ENCODE data around the gene ACAP2.
"Not testable (repeated sequence)": the region's sequence is repeated elsewhere in the genome, so short reads cannot be mapped to it uniquely, and the experiment has no call there.

The ACAP2 gene

GRCh38 chr3:195466251-195466650 is 23.4 kb upstream of the ACAP2 start:
- Histone ChIP-seq H3K4me3 (ENCODE audit: low read depth in 1 of 2, low read length in 1 of 2) (no peak overlapping the region), H3K4me1 (ENCODE audit: control insufficient read depth in 1 of 2, insufficient read depth in 1 of 2, low read depth in 1 of 2, low read length in 1 of 2) (no peaks in the 10 kb centered on the region), H3K9me3 (no peaks in the 10 kb centered on the region), H3K36me3 (no peaks in the 10 kb centered on the region), H3K27ac (no peak overlapping the region), H3K27me3 (no peaks in the 10 kb centered on the region)
- no peak for TF ChIP-seq CTCF (IDR thresholded peaks at IDR 0.05)

- not testable (repeated sequence) for H3K27me3 ChIP-seq; H3K4me3 ChIP-seq (ENCODE audit: low read depth in 1 of 2, low read length in 1 of 2); H3K36me3 ChIP-seq; H3K27ac ChIP-seq; H3K9me3 ChIP-seq
- H3K4me1 ChIP-seq (ENCODE audit: control insufficient read depth in 1 of 2, insufficient read depth in 1 of 2, low read depth in 1 of 2, low read length in 1 of 2) = peaks cover 10 to 12% of the 10 kb centered on the region in 2 experiments
These were observed 20.1 kb upstream of the ACAP2 start for GRCh38 chr3:195462922-195463321.

GRCh38 chr3:195462308-195462610 is 19.4 kb upstream of the ACAP2 start:
- H3K27me3 ChIP-seq = no peaks in the 10 kb centered on the region
- TF ChIP-seq CTCF (IDR thresholded peaks at IDR 0.05) = no peak

GRCh38 chr3:195461594-195462307 is 18.9 kb upstream of the ACAP2 start:
- no peak for TF ChIP-seq CTCF (IDR thresholded peaks at IDR 0.05)
- Histone ChIP-seq H3K9me3 (no peaks in the 10 kb centered on the region), H3K4me1 (ENCODE audit: control insufficient read depth in 1 of 2, insufficient read depth in 1 of 2, low read depth in 1 of 2, low read length in 1 of 2) (peaks cover 12 to 13% of the 10 kb centered on the region in 2 experiments), H3K27ac (no peak overlapping the region), H3K36me3 (no peaks in the 10 kb centered on the region), H3K4me3 (ENCODE audit: low read depth in 1 of 2, low read length in 1 of 2) (no peak overlapping the region), H3K27me3 (no peaks in the 10 kb centered on the region)

More at GRCh38 chr3:195462308-195462610, 19.4 kb upstream of the ACAP2 start:
- no peaks in the 10 kb centered on the region for H3K36me3 ChIP-seq
- no peak overlapping the region for H3K4me3 ChIP-seq (ENCODE audit: low read depth in 1 of 2, low read length in 1 of 2)
- H3K4me1 ChIP-seq (ENCODE audit: control insufficient read depth in 1 of 2, insufficient read depth in 1 of 2, low read depth in 1 of 2, low read length in 1 of 2) = peaks cover 12 to 13% of the 10 kb centered on the region in 2 experiments
- H3K9me3 ChIP-seq = no peaks in the 10 kb centered on the region
- H3K27ac ChIP-seq = no peak overlapping the region

GRCh38 chr3:195460091-195460713 is 17.4 kb upstream of the ACAP2 start:
- no peaks in the 10 kb centered on the region for H3K9me3 ChIP-seq
- H3K27me3 ChIP-seq = no peaks in the 10 kb centered on the region
- no peak overlapping the region for H3K4me3 ChIP-seq (ENCODE audit: low read depth in 1 of 2, low read length in 1 of 2)
- no peaks in the 10 kb centered on the region for H3K36me3 ChIP-seq
- H3K4me1 ChIP-seq (ENCODE audit: control insufficient read depth in 1 of 2, insufficient read depth in 1 of 2, low read depth in 1 of 2, low read length in 1 of 2) = peaks cover 12 to 13% of the 10 kb centered on the region in 2 experiments
- H3K27ac ChIP-seq = no peak overlapping the region
- TF ChIP-seq CTCF (IDR thresholded peaks at IDR 0.05) = no peak

GRCh38 chr3:195458316-195458717 is 15.5 kb upstream of the ACAP2 start:
- Histone ChIP-seq H3K9me3 (no peaks in the 10 kb centered on the region), H3K27me3 (no peaks in the 10 kb centered on the region), H3K36me3 (no peaks in the 10 kb centered on the region), H3K4me1 (ENCODE audit: control insufficient read depth in 1 of 2, insufficient read depth in 1 of 2, low read depth in 1 of 2, low read length in 1 of 2) (peaks cover 12 to 13% of the 10 kb centered on the region in 2 experiments), H3K4me3 (ENCODE audit: low read depth in 1 of 2, low read length in 1 of 2) (no peak overlapping the region), H3K27ac (peak overlapping the region; percentile 71)
- TF ChIP-seq CTCF (IDR thresholded peaks at IDR 0.05) = no peak
